ENCODE data around the gene AK4.

Gene AK4

GRCh38 chr1:65176591-65176990, 28.6 kb downstream of the AK4 start:
- DNase-seq = no peak

GRCh38 chr1:65177457-65177856, 29.5 kb downstream of the AK4 start:
- DNase-seq = no peak

GRCh38 chr1:65178235-65178634, 30.2 kb downstream of the AK4 start:
- no peak for DNase-seq

- DNase-seq = no peak
Measured at GRCh38 chr1:65179148-65179547, 31.1 kb downstream of the AK4 start.

- DNase-seq = no peak
Measured at GRCh38 chr1:65180977-65181376, 33.0 kb downstream of the AK4 start.

- no peak for DNase-seq
Measured at GRCh38 chr1:65182658-65183268, 34.8 kb downstream of the AK4 start.

- no peak for DNase-seq
Measured at GRCh38 chr1:65189576-65190115, 41.6 kb downstream of the AK4 start.

- no peak for DNase-seq
Measured at GRCh38 chr1:65190229-65190628, 42.2 kb downstream of the AK4 start.

- no peak for DNase-seq
Measured at GRCh38 chr1:65193129-65193695, 45.2 kb downstream of the AK4 start.

GRCh38 chr1:65195495-65196417, 47.8 kb downstream of the AK4 start:
- DNase-seq = no peak

GRCh38 chr1:65196926-65197325, 48.9 kb downstream of the AK4 start:
- DNase-seq = no peak

- no peak for DNase-seq
Measured at GRCh38 chr1:65197636-65198035, 49.6 kb downstream of the AK4 start.

GRCh38 chr1:65198096-65198495, 50.1 kb downstream of the AK4 start:
- no peak for DNase-seq

- no peak for DNase-seq
Measured at GRCh38 chr1:65200411-65200810, 52.4 kb downstream of the AK4 start.

- no peak for DNase-seq
Measured at GRCh38 chr1:65206836-65207235, 58.8 kb downstream of the AK4 start.

GRCh38 chr1:65207317-65207716, 59.3 kb downstream of the AK4 start:
- no peak for DNase-seq

GRCh38 chr1:65208563-65208973, 60.6 kb downstream of the AK4 start:
- no peak for DNase-seq

GRCh38 chr1:65209005-65209885, 61.2 kb downstream of the AK4 start:
- peak; percentile 22 for DNase-seq

GRCh38 chr1:65210325-65210724, 62.3 kb downstream of the AK4 start:
- no peak for DNase-seq

- no peak for DNase-seq
Measured at GRCh38 chr1:65211331-65211730, 63.3 kb downstream of the AK4 start.

GRCh38 chr1:65213271-65214023, 65.4 kb downstream of the AK4 start:
- DNase-seq = no peak

All from NCI-H748 treated with DMSO at 0.1 percent for 48 hours (cell line).